GM23338 (cell line): ENCODE measurements around the gene ATG9B. TPM values are rescaled to one million over a fixed set of nuclear protein-coding genes. Genes with fewer than 3 reads are reported as not detected.

Experiments used
- ATAC-seq: fragments of 200-7000 bp; cut with Tn5 transposase; 3 replicates; pipeline ENCODE4 v1.9.1; 2020
- DNase-seq: peaks from one replicate; pipeline ENCODE4 v3.0.0-alpha.2; 2015; ENCODE audit warnings: low spot score
- H2AFZ ChIP-seq: fragments of 200-600 bp; sonication (generic); 2 replicates; pipeline ENCODE4 v1.8.0; 2016; ENCODE audit warnings: antibody characterized with exemption, mild to moderate bottlenecking, moderate library complexity
- H3F3A ChIP-seq: fragments of 200-600 bp; sonication (generic); replicated peaks from 2 replicates; pipeline ENCODE4 v1.8.0; 2017; ENCODE audit warnings: antibody characterized with exemption, mixed run types, low read depth
- H3K27ac ChIP-seq: fragments of 200-600 bp; sonication (generic); 2 replicates; pipeline ENCODE4 v1.6.1; 2016; ENCODE audit warnings: low read depth
- H3K27me3 ChIP-seq: fragments of 200-600 bp; sonication (generic); 2 replicates; pipeline ENCODE4 v1.8.0; 2016; ENCODE audit warnings: mild to moderate bottlenecking, mixed run types, moderate library complexity; ENCODE audit not compliant: insufficient read depth
- H3K36me3 ChIP-seq: fragments of 200-600 bp; sonication (generic); 2 replicates; pipeline ENCODE4 v1.8.0; 2016; ENCODE audit warnings: mild to moderate bottlenecking; ENCODE audit not compliant: insufficient read depth
- H3K4me1 ChIP-seq: fragments of 200-600 bp; sonication (generic); 2 replicates; pipeline ENCODE4 v1.8.0; 2016; ENCODE audit warnings: mild to moderate bottlenecking, moderate library complexity; ENCODE audit not compliant: insufficient read depth
- H3K4me2 ChIP-seq: fragments of 200-600 bp; sonication (generic); 2 replicates; pipeline ENCODE4 v1.7.1; 2017; ENCODE audit warnings: mixed run types
- H3K4me3 ChIP-seq: fragments of 200-600 bp; sonication (generic); 2 replicates; pipeline ENCODE4 v1.6.1; 2016; ENCODE audit warnings: mixed run types
- H3K79me2 ChIP-seq: fragments of 200-600 bp; sonication (generic); replicated peaks from 2 replicates; pipeline ENCODE4 v1.8.0; 2017; ENCODE audit warnings: mild to moderate bottlenecking; ENCODE audit not compliant: insufficient read depth
- H3K9me2 ChIP-seq: fragments of 200-600 bp; sonication (generic); 2 replicates; pipeline ENCODE4 v1.8.0; 2017; ENCODE audit not compliant: insufficient read depth
- H4K20me1 ChIP-seq: fragments of 200-600 bp; sonication (generic); replicated peaks from 2 replicates; pipeline ENCODE4 v1.8.0; 2017; ENCODE audit warnings: mild to moderate bottlenecking; ENCODE audit not compliant: insufficient read depth
- H3K27ac Mint-ChIP-seq: 2 replicates; pipeline ENCODE4 v1.8.0; 2020; ENCODE audit warnings: inconsistent platforms, mild to moderate bottlenecking, moderate library complexity, mixed read lengths
- H3K27me3 Mint-ChIP-seq: 3 replicates; pipeline ENCODE4 v1.8.0; 2022; ENCODE audit warnings: low read depth, mild to moderate bottlenecking, moderate library complexity, mixed read lengths, inconsistent platforms; ENCODE audit not compliant: insufficient read depth, poor library complexity
- H3K36me3 Mint-ChIP-seq: 3 replicates; pipeline ENCODE4 v1.8.0; 2021; ENCODE audit warnings: low read depth, mild to moderate bottlenecking, inconsistent platforms, moderate library complexity, mixed read lengths
- H3K4me1 Mint-ChIP-seq: 3 replicates; pipeline ENCODE4 v1.8.0; 2020; ENCODE audit warnings: mild to moderate bottlenecking, inconsistent platforms, mixed read lengths
- H3K4me3 Mint-ChIP-seq: 3 replicates; pipeline ENCODE4 v1.8.0; 2021; ENCODE audit warnings: moderate library complexity, mild to moderate bottlenecking, inconsistent platforms, mixed read lengths
- H3K9me3 Mint-ChIP-seq: 3 replicates; pipeline ENCODE4 v1.8.0; 2020; ENCODE audit warnings: moderate library complexity, mild to moderate bottlenecking, inconsistent platforms, mixed read lengths
- CREB1 ChIP-seq: fragments of 250-450 bp; sonication (Bioruptor Pico); IDR thresholded peaks from 2 replicates; pipeline ENCODE4 v1.5.0; 2020; ENCODE audit warnings: low read depth, mild to moderate bottlenecking, moderate library complexity
- EZH2 ChIP-seq: fragments of 200-600 bp; sonication (generic); IDR thresholded peaks from one replicate; pipeline ENCODE4 v1.8.0; 2017; ENCODE audit warnings: antibody characterized with exemption, mild to moderate bottlenecking, low read depth; ENCODE audit not compliant: unreplicated experiment
- JUNB ChIP-seq: IDR thresholded peaks from one replicate; pipeline ENCODE4 v1.6.1; 2016; ENCODE audit warnings: antibody characterized with exemption; ENCODE audit not compliant: unreplicated experiment
- ZNF331 ChIP-seq: fragments of 250-450 bp; sonication (Bioruptor Pico); IDR thresholded peaks from 2 replicates; pipeline ENCODE4 v1.5.0; 2020; ENCODE audit warnings: low read depth, mild to moderate bottlenecking, moderate library complexity
- polyA plus RNA-seq: library from polyadenylated mRNA; unstranded; fragments of >200 nt; fragmentation: Nextera tagmentation; extraction: Ambion mirVana; gene quantifications from 2 replicates; pipeline ENCODE4 v1.2.1, GENCODE V29; 2016
- total RNA-seq: library from RNA; depleted of rRNA; stranded (reverse); fragments of >200 nt; shearing (Covaris generic); gene quantifications from 2 replicates; pipeline ENCODE4 v1.2.3, GENCODE V29; 2014
- TF ChIP-seq, protein P1 (sequence below): fragments of 250-450 bp; sonication (Bioruptor Pico); IDR thresholded peaks from 2 replicates; pipeline ENCODE4 v1.5.0; 2020; ENCODE audit warnings: mild to moderate bottlenecking, moderate library complexity
- TF ChIP-seq, protein P2 (sequence below): IDR thresholded peaks from one replicate; pipeline ENCODE4 v1.6.1; 2018; ENCODE audit warnings: antibody characterized with exemption; ENCODE audit not compliant: unreplicated experiment

Gene ATG9B
- total and polyA plus RNA-seq, 2 experiments from 2014 or later = 1.2 to 3.4 TPM

DNA sequence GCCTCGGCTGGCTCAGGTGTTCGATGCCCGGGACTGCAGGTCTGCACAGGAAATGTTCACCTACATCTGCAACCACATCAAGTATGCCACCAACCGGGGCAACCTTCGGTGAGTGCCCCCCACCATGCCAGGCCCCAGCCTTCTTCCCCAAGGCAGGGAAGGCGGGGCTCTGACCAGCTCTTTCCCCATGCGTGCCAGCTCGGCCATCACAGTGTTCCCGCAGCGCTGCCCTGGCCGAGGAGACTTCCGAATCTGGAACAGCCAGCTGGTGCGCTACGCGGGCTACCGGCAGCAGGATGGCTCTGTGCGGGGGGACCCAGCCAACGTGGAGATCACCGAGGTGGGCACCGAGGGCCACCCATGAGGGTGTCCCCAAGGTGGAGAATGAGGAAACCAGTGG lies 26.0 kb downstream of the ATG9B start (continued):
- TF ChIP-seq CREB1 (CRISPR knock-in tag) (no peak), EZH2 (no peak)
- TF ChIP-seq, protein P1, sequence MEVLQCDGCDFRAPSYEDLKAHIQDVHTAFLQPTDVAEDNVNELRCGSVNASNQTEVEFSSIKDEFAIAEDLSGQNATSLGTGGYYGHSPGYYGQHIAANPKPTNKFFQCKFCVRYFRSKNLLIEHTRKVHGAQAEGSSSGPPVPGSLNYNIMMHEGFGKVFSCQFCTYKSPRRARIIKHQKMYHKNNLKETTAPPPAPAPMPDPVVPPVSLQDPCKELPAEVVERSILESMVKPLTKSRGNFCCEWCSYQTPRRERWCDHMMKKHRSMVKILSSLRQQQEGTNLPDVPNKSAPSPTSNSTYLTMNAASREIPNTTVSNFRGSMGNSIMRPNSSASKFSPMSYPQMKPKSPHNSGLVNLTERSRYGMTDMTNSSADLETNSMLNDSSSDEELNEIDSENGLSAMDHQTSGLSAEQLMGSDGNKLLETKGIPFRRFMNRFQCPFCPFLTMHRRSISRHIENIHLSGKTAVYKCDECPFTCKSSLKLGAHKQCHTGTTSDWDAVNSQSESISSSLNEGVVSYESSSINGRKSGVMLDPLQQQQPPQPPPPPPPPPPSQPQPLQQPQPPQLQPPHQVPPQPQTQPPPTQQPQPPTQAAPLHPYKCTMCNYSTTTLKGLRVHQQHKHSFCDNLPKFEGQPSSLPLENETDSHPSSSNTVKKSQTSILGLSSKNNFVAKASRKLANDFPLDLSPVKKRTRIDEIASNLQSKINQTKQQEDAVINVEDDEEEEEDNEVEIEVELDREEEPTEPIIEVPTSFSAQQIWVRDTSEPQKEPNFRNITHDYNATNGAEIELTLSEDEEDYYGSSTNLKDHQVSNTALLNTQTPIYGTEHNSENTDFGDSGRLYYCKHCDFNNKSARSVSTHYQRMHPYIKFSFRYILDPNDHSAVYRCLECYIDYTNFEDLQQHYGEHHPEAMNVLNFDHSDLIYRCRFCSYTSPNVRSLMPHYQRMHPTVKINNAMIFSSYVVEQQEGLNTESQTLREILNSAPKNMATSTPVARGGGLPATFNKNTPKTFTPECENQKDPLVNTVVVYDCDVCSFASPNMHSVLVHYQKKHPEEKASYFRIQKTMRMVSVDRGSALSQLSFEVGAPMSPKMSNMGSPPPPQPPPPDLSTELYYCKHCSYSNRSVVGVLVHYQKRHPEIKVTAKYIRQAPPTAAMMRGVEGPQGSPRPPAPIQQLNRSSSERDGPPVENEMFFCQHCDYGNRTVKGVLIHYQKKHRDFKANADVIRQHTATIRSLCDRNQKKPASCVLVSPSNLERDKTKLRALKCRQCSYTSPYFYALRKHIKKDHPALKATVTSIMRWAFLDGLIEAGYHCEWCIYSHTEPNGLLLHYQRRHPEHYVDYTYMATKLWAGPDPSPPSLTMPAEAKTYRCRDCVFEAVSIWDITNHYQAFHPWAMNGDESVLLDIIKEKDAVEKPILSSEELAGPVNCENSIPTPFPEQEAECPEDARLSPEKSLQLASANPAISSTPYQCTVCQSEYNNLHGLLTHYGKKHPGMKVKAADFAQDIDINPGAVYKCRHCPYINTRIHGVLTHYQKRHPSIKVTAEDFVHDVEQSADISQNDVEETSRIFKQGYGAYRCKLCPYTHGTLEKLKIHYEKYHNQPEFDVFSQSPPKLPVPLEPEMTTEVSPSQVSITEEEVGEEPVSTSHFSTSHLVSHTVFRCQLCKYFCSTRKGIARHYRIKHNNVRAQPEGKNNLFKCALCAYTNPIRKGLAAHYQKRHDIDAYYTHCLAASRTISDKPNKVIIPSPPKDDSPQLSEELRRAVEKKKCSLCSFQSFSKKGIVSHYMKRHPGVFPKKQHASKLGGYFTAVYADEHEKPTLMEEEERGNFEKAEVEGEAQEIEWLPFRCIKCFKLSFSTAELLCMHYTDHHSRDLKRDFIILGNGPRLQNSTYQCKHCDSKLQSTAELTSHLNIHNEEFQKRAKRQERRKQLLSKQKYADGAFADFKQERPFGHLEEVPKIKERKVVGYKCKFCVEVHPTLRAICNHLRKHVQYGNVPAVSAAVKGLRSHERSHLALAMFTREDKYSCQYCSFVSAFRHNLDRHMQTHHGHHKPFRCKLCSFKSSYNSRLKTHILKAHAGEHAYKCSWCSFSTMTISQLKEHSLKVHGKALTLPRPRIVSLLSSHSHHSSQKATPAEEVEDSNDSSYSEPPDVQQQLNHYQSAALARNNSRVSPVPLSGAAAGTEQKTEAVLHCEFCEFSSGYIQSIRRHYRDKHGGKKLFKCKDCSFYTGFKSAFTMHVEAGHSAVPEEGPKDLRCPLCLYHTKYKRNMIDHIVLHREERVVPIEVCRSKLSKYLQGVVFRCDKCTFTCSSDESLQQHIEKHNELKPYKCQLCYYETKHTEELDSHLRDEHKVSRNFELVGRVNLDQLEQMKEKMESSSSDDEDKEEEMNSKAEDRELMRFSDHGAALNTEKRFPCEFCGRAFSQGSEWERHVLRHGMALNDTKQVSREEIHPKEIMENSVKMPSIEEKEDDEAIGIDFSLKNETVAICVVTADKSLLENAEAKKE (CRISPR knock-in tag) = no peak

DNA sequence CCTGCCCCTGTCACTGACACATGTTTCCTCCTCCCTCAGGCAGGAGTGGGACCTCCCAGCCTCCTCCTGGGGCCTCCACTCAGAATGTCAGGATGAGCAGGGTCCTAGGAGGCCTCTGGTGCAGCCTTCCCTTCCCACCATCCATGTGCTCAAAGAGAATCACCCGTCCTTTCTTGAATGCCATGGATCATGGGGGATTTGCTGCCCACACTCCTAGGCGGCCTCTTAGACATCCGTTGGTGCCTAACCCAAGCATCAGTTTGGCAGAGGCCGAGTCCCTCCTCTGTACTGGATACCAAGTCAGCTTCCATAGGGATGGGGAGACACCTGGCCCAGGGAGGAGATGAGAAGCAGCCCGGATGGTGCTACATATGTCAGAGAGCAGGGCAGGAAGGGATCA lies 26.5 kb downstream of the ATG9B start:
- H3K27ac Mint-ChIP-seq = no peak overlapping the region
- no peaks in the 10 kb centered on the region for H3F3A ChIP-seq
- TF ChIP-seq ZNF331 (CRISPR knock-in tag) (no peak), EZH2 (no peak), JUNB (no peak)
- TF ChIP-seq, protein P2, sequence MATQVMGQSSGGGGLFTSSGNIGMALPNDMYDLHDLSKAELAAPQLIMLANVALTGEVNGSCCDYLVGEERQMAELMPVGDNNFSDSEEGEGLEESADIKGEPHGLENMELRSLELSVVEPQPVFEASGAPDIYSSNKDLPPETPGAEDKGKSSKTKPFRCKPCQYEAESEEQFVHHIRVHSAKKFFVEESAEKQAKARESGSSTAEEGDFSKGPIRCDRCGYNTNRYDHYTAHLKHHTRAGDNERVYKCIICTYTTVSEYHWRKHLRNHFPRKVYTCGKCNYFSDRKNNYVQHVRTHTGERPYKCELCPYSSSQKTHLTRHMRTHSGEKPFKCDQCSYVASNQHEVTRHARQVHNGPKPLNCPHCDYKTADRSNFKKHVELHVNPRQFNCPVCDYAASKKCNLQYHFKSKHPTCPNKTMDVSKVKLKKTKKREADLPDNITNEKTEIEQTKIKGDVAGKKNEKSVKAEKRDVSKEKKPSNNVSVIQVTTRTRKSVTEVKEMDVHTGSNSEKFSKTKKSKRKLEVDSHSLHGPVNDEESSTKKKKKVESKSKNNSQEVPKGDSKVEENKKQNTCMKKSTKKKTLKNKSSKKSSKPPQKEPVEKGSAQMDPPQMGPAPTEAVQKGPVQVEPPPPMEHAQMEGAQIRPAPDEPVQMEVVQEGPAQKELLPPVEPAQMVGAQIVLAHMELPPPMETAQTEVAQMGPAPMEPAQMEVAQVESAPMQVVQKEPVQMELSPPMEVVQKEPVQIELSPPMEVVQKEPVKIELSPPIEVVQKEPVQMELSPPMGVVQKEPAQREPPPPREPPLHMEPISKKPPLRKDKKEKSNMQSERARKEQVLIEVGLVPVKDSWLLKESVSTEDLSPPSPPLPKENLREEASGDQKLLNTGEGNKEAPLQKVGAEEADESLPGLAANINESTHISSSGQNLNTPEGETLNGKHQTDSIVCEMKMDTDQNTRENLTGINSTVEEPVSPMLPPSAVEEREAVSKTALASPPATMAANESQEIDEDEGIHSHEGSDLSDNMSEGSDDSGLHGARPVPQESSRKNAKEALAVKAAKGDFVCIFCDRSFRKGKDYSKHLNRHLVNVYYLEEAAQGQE = no peak
- TF ChIP-seq, protein P1 (CRISPR knock-in tag) = no peak

More for the DNA sequence above, 26.5 kb downstream of the ATG9B start:
- Histone ChIP-seq H3K79me2 (no peaks in the 10 kb centered on the region), H3K4me3 (no peak overlapping the region), H3K9me2 (no peaks in the 10 kb centered on the region), H4K20me1 (no peaks in the 10 kb centered on the region), H3K27ac (no peak overlapping the region), H3K4me2 (no peak overlapping the region), H3K27me3 (no peaks in the 10 kb centered on the region), H2AFZ (no peak overlapping the region), H3K4me1 (peaks cover 8% of the 10 kb centered on the region; the same call in 1 of the 2 replicates), H3K36me3 (no peaks in the 10 kb centered on the region)
- no peak for ATAC-seq
- H3K27me3 Mint-ChIP-seq = peaks cover 12% of the 10 kb centered on the region
- no peak for DNase-seq
- no peaks in the 10 kb centered on the region for H3K9me3 Mint-ChIP-seq
- no peak overlapping the region; the same call in 2 of the 3 replicates for H3K4me3 Mint-ChIP-seq
- H3K4me1 Mint-ChIP-seq = peaks cover 12% of the 10 kb centered on the region
- no peaks in the 10 kb centered on the region; the same call in 2 of the 3 replicates for H3K36me3 Mint-ChIP-seq
